GM18519 (cell line): ENCODE data around the gene HTRA3.

ENCODE experiments used
- ATAC-seq: cut with Tn5 transposase; IDR thresholded peaks from one replicate; pipeline ENCODE4 v1.9.1; 2021; ENCODE audit warnings: mild to moderate bottlenecking, moderate library complexity; ENCODE audit not compliant: unreplicated experiment, low FRiP score

The HTRA3 gene

DNA sequence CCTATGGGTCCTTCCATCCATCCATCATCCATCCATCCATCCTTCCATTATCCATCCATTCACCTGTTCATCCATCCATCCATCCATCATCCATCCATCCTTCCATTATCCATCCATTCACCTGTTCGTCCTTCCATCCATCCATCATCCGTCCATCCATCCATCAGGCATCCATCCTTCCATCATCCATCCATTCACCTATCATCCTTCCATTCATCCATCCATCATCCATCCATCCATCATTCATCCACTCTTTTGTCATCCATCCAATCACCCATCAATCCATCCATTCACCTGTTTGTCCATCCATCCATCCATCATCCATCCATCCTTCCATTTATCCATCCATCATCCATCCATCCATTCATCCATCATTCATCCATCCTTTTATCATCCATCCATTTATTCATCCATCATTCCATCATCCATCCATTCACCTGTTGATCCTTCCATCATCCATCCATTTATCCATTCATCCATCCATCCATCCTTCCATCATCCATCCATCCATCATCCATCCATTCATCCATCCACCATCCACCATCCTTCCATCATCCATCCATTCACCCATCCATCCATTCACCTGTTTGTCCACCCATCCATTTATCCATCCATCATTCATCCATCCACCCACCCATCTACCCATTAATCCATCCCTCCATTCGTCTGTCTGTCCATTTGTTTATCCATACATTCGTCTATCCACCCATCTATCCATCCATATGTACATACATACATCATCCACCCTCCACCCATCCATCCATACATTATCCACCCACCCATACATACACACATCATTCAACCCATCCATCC, 35.7 kb upstream of the HTRA3 start:
- no peak for ATAC-seq

DNA sequence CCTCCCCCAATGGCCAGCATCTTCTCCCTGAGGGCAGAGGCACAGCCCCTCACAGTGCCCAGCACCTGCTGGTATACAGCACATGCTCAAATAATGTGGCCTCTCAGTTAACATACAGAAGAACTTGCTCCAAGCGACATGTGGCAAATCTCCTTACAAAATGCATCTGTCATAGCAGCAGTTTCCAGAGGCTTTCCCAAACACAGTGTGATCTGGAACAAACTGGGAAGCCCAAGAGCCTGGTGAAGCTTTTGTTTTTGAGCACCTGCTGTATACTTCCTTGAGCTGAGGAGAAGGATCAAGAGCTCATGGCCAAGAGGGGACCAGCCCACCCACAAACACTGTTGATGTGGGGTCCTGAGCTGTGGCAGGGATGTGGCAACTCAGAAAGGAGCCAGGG, 34.8 kb upstream of the HTRA3 start:
- ATAC-seq = no peak

DNA sequence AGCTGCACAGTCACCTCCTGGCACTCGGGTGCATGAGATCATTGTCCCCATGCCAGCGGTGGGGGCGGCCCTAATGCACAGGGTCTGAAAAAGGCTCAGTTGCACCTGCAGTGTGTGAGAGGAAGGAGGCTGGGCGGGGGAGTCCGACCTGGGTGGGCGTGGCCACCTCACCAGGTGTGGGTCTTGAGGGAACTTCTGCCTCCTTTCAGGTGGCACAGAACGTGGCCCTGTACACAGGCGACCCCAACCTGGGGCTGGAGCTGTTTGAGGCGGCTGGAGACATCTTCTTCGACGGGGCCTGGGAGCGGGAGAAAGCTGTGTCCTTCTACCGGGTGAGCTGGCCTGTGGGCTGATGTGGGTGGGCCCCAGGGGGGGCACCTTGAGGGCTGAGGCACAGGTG, 34.3 kb upstream of the HTRA3 start:
- ATAC-seq = no peak

DNA sequence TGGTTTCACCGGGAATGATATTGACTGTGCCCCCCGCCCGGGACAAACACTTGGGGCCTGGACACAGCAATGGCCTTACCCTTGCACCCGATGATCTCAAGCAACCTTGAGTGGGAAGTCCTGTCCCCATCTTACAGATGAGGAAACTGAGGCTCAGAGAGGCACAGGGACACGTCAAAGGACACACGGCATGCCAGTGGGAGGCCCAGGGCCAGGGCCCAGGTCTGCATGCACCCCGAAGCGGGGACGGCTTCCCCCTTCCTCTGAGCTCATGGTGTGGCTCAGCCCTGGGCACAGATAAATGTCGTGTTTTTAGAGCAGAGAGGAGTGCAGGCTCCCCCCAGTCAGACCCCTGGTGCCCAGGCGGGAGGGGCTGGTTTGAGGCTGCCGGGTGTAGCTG, 33.9 kb upstream of the HTRA3 start:
- no peak for ATAC-seq

DNA sequence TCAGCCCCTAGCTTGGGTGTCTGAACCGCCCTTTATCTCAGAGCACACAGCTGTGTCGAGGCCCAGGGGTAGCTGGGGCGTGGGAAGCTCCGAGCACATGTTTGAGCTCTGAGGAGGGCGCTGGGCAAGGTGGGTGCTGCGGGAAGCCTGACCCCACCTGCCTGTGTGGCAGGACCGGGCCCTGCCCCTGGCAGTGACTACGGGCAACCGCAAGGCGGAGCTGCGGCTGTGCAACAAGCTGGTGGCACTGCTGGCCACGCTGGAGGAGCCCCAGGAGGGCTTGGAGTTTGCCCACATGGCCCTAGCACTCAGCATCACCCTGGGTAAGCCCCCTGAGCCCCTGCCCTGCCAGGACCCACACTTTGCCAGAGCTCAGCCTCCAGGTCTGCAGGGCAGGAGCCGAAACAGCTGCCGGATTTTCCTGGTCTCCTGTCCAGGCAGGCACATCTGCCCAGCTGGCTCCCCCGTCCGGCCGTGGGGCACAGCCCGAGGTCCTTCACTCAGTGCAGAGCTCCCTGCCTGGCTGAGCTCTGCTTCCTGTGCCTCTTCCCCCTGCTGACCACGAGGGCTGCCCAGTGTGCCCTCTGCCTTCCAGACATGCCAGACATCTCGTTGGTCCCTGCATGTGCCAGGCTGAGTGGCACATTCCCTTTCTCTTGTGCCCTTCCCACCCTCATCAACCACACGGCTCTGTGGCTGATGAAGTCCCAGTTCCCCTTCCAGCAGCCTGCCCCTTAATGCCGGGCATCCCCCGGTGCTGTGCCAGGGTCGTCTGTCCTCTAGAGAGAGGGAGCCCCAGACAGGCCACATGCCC, 33.2 kb upstream of the HTRA3 start:
- no peak for ATAC-seq

DNA sequence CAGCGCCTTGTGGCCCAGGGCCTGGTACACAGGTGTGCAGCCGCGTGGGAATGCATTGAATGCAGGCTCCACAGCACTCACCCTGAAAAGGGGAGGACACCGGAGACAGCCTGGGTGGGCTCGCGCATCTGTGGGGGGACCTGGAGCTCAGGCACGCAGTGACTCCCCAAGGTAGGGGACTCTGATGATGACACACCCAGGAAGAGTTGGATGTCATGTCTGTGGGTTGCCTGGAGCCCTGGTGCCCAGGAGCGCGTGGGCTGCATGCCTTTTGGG, 32.7 kb upstream of the HTRA3 start:
- no peak for ATAC-seq

DNA sequence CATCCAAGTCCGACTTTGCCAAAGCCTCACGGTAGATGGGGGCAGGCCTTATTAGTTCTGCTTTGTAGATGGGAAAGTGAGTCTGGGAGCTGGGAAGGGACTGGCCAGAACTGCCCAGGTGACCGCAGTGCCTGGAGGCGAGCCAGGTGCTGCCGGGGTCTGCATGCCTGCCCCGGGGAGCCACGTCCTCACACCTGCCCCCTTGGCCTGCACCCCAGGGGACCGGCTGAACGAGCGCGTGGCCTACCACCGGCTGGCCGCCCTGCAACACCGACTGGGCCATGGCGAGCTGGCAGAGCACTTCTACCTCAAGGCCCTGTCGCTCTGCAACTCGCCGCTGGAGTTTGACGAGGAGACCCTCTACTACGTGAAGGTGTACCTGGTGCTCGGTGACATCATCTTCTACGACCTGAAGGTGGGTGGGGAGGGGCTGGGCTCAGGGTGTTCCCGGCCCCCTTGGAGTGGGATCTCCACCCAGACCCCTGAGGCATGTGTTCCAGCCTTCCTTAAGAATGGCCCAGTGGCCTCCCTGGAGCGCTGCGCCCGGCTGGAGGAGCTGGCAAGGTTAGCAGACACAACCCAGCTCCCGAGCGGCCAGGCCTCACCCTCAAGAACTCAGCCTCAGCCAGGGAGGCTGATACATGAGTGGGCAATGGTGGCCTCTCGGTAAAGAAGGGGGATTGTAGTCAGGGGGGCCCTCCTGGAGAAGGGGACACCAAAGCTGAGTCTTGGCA, 32.1 kb upstream of the HTRA3 start:
- no peak for ATAC-seq

DNA sequence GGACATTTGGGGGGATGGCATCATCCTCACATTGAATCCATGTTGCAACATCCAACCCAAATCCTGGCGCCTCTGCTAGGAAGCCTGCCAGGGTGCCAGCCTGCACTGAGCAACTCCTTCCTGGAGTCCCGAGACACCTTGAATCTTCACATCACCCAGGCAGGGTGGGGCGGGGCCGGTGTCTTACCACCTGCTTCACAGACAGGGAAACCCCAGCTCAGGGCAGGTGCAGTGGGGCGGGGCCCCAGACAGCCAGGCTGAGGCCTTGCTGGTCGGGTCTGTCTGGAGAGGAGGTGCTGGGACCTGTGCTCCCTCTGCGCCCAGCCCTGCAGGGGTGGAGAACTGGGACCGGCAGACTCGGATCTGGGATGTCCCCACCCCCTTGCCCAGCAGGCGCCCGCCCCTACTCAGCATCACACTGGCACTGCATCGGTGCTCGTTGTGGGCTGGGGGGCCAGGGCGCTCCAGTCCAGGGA, 31.5 kb upstream of the HTRA3 start:
- no peak for ATAC-seq

DNA sequence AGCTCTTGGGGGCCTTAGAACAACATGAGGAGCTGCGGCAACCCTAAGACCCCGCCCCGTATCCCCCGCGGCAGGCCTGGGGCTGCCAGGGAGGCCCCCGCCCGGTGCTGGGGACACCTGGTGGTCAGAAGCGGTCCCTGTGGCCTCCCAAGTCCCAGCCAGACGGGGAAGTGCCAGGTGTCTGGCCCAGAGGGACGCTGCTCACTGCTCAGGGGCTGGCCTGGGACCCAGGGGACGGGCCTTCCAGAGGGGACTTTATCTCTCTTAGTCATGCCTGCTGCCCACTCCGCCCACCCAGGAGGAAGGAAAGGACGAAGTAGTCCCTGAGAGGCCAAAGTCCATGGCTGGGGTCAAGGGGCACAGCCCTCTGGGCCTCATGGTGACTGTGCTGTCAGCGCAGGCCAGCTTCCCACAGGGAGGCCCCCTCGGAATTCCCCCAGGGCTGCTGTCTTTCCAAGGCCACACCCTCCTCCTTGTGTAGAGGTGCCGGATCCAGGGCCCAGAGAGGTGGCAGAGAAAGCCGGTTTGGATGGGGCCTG, 31.0 kb upstream of the HTRA3 start:
- no peak for ATAC-seq

DNA sequence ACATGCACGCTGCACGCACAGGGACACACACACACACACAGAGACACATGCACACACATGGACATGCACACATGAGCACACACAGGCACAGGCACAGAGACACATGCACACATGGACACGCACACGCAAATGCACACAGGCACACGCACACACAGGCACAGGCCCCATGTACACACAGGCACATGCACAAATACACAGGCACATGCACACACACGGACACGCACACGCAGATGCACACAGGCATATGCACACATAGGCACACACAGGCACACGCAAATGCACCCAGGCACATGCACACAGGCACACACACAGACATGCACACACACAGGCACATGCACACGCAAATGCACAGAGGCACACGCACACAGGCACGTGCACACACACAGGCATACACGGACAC, 30.3 kb upstream of the HTRA3 start:
- no peak for ATAC-seq

DNA sequence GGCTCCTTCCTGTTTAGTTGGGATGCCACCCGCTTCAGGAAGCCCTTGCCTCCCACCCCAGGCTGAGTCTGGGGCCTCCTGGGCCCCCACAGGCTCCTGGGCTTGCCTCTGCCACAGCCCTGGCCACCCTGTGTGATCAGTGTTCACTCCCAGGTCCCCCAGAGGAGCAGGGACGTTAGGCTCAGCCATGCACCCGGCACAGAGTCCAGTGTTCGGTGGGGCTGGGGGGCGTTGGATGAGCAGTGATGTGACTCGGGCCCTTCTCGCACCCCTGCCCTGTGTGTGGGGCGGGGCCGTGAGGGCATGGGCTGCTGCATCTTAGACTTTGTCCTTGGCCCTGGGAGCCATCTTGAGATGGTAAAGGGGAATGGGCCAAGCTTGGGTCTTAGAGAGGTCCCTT, 29.9 kb upstream of the HTRA3 start:
- no peak for ATAC-seq

DNA sequence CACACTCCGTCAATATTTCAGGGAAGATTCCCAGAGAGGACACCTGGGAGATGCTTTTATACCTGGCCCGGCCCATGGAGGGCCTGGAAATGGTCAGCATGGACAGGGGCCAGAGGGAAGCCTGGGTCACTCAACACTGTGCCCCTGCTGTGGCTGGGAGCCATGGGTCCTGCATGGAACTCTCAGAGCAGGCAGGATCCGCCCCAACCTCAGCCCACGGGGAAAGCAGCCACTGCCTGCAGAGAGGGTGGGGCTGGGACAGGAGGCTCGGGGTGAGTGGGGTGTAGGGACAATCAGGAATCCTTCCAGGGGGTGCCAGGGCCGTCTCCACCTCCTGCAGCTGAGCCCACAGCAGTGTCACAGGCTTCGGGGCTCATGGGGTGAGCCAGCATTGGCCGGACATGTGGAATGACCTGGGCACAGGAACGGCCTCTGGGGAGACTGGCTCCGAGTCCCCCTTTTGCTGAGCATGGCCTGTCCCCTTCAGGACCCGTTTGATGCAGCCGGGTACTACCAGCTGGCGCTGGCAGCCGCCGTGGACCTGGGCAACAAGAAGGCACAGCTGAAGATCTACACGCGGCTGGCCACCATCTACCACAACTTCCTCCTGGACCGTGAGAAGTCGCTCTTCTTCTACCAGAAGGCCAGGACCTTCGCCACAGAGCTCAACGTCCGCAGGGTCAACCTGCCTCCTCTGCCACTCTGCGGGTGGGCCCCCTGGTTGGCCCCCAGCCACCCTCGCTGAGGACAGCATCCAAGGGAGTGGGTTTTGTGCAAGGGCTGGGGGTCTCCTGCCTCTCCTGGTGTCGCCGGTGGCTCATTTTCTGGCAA, 29.1 kb upstream of the HTRA3 start:
- ATAC-seq = no peak

DNA sequence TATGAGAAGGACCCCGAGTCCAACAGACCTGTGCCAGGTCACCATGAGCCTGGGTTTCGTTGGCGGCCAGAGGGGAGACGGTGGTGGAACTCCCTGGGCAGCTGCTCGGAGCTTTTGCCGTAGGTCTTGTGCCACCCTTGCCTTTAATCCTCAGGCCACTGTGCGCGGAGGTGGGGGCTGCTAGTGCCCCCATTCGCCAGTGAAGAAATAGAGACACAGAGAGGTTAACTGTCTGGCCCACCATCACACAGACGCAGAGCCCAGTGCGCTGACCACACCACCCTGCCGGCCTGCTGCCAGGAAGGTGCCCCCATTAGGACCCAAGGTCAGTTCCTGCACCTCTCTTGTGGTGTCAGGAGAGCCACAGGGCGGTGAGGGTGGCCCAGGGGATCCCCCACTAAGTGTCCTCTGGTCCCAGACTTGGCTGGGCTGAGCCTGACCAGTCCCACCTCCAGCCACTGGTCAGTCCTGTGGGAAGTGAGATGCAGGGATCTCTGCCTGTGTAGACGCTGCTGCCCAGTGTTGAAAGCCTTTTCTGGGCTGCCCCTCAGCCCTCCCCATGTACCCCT, 28.3 kb upstream of the HTRA3 start:
- no peak for ATAC-seq

DNA sequence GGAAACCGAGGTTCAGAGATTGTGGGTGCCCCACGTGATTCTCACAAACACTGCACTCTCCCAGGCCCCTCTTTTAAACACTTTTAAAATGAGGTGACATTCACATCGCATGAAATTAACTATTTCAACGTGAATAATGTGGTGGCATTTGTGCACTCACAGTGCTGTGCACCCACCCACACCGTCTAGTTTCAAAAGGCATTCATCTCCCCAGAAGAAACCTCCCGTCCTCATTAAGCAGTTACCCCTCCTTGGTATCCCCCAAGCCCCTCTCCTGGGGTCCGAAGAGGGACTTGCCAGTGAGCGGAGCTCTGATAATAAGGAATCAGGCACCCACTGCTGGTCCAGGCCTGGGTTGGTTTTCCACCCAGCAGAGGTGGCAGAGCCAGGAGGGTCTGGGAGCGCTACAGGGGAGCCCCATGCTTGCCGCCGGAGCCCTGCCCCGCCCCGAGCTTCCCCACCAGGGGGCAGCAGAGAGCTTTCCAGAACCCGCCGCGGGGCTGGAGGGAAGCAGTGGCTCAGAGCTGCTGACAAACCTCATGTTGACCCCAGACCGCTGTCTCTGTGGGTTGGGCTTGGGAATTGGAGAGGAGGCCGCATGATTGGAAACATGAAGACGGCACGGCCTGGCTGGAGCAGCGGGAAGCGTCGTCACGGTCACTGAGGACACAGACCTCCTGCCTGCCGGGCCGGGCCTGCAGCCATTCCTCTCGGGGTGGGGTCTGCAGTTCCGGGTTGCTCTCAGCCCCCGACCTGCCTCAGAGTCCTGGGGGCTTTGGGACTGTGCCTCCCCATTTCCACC, 27.5 kb upstream of the HTRA3 start:
- ATAC-seq = no peak

DNA sequence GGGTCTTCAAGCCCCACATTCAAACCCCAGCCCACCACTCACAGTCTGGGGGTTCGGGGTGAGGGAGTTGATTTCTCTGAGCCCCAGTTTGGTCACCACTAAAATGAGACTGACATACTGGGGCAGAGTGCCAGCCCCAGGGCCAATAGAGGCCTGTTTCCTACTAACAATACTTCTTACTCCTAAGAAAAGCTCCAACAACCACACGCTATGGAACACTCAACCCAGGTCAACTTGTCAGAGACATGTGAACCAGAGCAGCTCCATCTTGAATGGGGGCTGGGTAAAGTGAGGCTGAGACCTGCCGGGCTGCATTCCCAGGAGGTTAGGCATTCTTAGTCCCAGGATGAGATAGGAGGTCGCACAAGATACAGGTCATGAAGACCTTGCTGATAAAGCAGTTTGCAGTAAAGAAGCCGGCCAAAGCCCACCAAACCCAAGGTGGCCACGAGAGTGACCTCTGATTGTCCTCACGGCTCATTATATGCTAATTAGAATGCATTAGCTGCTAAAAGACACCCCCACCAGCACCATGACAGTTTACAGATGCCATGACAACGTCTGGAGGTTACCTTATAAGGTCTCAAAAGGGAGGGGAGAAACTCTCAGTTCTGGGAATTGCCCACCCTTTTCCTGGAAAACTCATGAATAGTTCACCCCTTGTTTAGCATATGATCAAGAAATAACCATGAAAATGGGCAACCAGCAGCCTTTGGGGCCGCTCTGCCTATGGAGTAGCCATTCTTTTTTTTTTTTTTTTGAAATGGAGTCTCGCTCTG, 26.6 kb upstream of the HTRA3 start:
- no peak for ATAC-seq

DNA sequence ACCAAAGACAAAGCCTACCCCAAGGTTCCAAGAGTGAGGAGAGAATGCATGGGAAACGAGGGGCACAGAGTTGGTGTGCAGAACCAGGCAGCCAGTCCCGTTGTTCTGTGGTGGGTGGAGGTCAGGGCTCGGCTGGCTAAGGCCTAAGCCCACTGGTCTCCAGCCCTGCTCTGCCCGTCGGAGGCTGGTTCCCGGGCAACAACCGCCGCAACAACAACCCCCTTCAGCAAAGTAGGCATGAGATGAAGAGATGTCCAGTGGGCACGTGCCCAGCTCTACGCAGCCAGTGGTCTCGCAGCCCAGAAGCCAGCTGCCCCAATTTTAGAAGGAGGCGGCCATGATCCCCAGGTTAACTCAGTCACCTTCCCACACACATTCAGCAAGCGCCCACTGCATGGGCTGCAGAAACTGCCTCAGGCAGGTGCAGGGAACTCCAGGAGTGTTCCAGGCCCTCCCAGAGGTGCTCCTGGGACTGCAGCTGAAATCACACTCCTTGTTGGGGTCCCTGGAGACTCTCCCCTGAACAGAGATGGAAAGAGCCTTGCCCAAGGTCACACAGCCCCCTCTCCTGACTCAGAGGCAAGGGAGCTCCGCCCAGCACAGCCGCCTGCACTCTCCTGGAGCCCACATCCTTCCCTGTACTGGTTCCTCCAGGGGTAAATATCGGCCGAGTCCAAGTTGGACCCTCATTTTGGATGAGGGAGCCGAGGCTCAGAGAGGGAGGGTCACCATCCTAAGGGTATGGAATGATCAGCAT, 25.4 kb upstream of the HTRA3 start:
- no peak for ATAC-seq

DNA sequence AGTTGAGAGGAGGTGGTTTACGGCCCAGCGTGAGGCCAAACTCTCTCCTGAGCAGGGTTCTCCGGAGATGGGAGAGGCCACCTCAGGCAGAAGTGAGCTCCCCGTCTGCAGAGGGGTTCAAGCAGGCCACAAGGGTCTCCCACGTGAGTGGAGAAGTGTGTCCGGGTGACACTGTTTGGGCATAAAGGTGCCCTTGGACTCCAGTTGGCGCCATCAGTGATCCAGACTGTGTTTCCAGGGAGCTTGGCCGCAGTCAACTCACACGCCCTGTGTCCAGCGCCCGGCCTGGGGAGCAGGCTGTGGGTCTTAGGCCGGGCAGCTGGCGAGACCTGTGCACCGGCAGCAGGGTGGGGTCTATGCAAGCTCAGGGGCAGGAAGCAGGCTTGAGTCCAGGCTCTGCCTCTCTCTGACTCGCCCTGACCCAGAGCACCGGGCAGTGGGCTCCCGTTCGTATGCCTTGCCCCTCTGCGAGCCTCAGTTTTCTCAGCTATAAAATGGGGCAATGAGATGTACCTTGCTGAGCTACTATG, 24.6 kb upstream of the HTRA3 start:
- ATAC-seq = no peak
